ENCODE data around the gene SAP25.
A peak's percentile ranks its signal among the peaks of the same experiment; 100 is the strongest.

The SAP25 gene

GRCh38 chr7:100595188-100595587, 21.5 kb upstream of the SAP25 start:
- no peak for DNase-seq (ENCODE audit: low spot score)

GRCh38 chr7:100591596-100591995, 17.9 kb upstream of the SAP25 start:
- DNase-seq (ENCODE audit: low spot score), result no peak

DNA sequence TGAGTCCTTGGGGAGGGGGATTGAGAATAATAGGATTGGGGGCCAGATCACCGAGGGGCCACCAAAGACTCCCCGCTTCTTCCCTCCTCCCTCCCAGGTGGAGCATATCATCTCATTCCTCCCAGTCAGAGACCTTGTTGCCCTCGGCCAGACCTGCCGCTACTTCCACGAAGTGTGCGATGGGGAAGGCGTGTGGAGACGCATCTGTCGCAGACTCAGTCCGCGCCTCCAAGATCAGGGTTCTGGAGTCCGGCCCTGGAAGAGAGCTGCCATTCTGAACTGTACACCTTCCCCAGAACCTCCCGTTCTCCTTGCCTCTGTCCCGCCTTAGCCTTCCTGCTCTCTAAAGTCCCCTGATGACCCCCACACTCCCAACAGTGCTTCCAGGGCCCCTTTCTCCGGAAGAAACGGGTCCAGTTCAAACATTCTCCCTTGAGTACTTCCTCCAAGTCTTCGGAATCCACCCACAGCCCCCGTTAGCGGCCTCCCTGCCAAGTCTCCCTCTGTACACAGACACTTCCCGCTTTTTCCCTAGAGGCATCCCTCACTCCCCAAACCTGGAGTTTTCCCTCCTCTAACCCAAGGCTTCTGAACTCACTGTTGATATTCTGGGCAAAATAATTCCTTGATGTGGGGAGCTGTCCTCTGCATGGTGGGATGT, 16.5 kb upstream of the SAP25 start:
- DNase-seq (ENCODE audit: low spot score), result no peak

GRCh38 chr7:100589341-100589947, 15.7 kb upstream of the SAP25 start:
- no peak for DNase-seq (ENCODE audit: low spot score)

DNA sequence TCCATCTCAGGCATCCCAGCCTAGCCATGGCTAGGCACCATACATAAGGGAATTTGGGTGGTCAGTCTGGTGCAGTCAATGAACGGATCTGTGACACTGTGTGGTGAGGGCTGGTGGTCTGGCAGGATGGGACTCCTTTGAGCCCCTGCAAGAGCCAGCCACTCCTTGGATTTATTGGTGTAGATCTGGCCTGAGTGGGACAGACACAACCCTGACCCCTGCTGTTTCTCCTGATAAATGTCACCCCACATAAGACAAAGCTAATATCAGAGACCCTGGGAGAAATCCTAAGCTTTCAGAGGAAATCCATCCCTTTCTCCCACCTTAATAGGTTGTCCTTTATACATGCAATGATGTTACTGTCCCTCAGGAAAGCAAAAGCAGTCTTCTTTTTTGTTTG, 14.7 kb upstream of the SAP25 start:
- no peak for DNase-seq (ENCODE audit: low spot score)

- DNase-seq (ENCODE audit: low spot score), result peak; percentile 99
These were observed 12.7 kb upstream of the SAP25 start, which contains the start of gene FBXO24 for GRCh38 chr7:100586266-100587025. Gene FBXO24, plus strand, starts transcription at chr7:100586328. Its CDS starts 298 bp downstream, at chr7:100586626.

- DNase-seq (ENCODE audit: low spot score), result no peak
These were observed 12.0 kb upstream of the SAP25 start, which contains the start of gene LRCH4 for GRCh38 chr7:100585511-100586265. Gene LRCH4, minus strand, starts transcription at chr7:100586129. Its CDS starts 29 bp downstream, at chr7:100586100.

DNA sequence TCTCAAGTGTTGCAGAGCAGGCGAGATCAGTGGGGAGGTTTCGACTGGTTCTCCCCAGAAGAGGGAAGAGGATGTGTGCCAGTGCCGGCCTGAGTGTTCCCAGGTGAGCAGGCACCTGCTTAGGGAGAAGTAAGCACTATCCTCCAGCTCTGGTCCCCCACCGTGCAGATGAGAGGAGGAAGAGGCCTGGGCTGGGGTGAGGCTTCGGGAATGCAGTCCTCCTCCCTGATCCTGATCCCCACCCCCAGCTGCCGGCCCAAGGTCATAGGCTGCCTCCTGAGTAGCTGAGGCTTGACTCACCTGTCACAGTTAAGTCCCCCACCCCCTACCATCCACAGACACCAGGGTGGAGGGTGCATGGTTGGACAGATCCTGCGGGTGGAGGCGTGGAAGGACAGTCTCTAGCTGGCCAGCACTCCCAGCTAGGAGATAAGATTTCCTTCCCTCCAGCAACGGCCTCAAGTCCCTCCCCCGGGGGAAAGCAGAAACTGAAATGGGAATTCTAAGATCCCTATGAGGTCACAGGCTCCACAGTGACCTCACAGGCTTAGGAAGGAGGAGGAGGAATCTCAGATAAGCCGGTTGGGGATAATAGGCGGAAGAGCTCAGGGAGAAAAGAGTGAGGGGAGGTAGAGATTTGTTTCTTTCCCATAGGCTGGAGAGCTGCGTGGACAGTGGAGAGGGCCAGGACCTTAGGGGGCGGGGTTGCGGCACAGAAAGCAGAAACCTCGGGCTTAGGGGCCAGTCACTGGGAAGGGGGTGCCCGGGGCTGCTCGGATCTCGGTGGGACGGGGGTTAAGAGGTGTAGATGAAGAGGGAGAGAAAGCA, 11.2 kb upstream of the SAP25 start:
- no peak for DNase-seq (ENCODE audit: low spot score)

- no peak for DNase-seq (ENCODE audit: low spot score)
These were observed 10.5 kb upstream of the SAP25 start for GRCh38 chr7:100584054-100584682.

DNA sequence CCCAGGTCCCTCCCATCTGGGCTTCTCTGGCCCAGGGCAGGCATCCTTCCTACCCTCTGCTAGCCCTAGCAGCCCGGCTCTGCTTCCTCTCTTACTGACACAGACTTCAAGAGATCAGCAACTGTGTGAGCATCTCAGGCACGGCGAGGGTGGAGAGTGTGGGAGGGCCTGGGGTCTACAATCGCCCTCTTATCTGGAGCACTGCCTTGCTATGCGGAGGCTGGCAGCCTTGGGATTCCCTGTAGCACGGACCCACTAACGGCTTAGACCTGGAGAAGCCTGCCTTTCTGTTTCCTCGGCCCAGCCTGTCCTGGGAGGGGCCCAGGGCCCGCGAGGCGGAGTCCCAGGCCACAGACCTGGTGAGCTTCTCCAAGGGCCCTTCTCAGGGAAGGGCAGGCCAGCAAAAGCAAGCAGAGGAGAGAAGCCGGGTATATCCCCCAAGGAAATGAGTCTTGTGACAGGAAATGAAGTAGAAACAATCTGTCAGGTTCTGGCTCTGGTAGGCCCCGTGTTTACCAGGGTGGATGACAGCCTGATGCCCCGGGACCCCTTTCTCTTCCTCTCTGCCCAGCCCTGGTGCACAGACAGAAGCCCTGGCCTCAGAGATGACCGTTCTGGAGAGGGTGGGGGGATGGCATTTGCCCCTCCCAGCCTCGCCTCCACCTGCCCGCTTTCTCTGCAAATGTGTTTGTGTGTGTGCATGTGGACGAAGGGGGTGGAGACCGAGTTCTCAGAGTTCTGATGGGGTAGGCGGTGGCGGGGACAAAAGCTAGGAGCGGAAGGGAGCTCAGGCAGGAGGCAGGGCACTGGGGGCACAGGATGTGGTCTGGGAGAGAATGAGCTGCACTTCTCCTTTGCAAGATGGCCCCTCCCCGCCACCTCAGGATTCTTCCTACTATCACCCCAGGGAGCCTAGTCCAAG, 9.7 kb upstream of the SAP25 start:
- DNase-seq (ENCODE audit: low spot score), result no peak

GRCh38 chr7:100582650-100583049, 8.9 kb upstream of the SAP25 start:
- no peak for DNase-seq (ENCODE audit: low spot score)

DNA sequence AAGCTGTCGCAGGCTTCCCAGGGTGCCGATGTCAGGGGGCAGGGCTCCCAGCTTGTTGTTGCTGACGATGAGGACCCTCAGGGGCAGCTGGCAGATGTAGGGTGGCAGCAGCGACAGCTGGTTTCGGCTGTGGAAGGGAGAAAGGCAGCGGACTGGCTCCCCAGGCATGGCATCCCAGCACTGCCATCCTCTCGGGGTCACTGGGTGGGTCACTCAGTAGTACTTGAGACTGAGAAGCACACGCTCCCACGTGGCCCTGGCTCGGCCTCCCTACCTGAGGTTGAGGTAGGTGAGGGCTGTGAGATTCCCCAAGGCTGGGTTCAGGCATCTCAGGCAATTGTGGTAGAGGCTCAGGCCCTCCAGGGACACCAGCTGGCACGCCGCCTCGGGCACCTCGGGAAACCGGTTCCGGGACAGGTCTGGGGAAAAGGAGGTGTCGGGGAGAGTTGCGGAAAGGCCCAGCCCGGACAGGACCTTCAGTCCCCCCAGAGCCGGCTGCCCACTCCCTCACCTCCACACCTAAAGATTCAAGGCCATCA, 8.4 kb upstream of the SAP25 start:
- no peak for DNase-seq (ENCODE audit: low spot score)

- no peak for DNase-seq (ENCODE audit: low spot score)
These were observed 7.0 kb upstream of the SAP25 start for GRCh38 chr7:100580466-100581283.

DNA sequence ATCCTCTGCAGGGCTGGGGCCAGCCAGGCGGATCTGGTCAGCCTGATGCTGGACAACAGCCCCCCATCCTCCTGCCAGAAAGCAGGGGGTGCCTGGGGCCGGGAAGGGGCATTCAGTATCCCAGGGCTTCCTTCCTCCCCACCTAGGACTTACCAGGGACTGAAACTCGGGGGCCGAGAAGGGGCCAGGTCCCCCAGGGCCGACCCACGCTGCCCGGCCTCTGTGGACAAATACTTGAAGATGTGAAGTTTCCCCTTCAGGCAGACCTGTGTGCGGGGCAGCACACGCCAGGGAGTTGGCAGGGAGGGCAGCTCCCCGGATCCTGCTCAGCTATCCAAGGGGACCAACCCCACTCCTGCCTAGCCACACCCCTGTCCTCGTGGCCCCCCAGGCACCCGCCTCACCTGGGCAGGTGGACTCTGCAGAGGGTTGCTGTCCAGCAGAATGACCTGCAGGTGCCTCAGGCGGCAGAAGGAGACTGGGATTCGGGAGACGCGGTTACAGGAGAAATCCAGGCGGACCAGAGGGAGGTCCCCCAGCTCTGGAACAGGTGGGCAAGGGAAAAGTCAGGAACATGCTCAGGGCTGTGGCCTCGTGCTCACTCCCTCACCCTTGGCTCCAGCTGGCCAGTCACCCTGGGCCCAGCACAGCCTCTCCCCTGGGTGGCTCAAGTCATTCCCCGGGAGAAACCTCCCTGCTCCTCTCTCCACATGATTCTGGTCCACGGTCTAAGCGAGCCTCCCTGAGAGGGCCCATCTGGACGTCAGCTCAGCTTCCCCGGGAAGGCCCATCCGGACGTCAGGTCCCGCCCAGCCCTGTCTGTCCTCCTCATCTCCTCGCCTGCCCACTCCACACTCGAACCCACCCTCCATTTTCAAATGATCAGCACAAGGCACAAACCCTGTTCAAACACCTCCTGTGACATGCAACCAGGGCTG, 4.8 kb upstream of the SAP25 start:
- no peak for DNase-seq (ENCODE audit: low spot score)

GRCh38 chr7:100577507-100577906, 3.8 kb upstream of the SAP25 start:
- DNase-seq (ENCODE audit: low spot score), result no peak

DNA sequence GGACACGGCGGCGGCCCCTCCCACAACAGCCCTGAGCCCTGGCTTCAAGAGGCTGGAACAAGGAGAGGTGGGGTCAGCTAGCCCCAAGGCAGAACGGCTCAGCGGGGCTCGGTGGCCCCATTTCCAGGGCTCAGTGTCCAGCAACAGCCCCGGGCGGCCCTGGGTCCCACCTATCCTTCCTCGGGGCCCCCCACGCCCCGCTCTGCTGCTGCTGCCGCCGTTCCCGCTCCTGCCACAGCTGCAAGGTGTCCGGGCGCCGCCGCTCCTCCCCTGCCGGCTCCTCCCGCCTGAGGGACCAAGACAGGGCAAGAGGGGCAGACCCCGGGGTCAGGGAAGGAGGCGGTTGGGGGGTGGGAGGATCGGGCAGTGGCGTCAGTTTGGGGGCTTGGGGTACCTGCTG, 3.4 kb upstream of the SAP25 start:
- no peak for DNase-seq (ENCODE audit: low spot score)

- DNase-seq (ENCODE audit: low spot score), result no peak
These were observed 2.8 kb upstream of the SAP25 start for GRCh38 chr7:100576384-100576993.

All from left forelimb (tissue), 1 donor.